HTR-8/SVneo (cell line): ENCODE data around the gene SMPDL3A.
A peak's percentile ranks its signal among the peaks of the same experiment; 100 is the strongest.

ENCODE experiments used
- DNase-seq: peaks from one replicate; pipeline ENCODE4 v3.0.0; 2011; ENCODE audit warnings: low spot score, mixed read lengths; ENCODE audit not compliant: insufficient read length
- FAIRE-seq: peaks from 2 replicates; lab custom pipeline; 2011; peaks lifted over from hg19 to GRCh38; lab: Jason Lieb, UNC

The SMPDL3A gene

GRCh38 chr6:122772724-122773415 lies 16.2 kb upstream of the SMPDL3A start:
- no peak for DNase-seq

GRCh38 chr6:122775975-122776374 lies 13.1 kb upstream of the SMPDL3A start:
- DNase-seq (no peak), FAIRE-seq (no peak)

More at GRCh38 chr6:122772724-122773415, 16.2 kb upstream of the SMPDL3A start:
- no peak for FAIRE-seq

- FAIRE-seq (no peak), DNase-seq (no peak)
Measured at GRCh38 chr6:122778302-122778701, 10.8 kb upstream of the SMPDL3A start.

DNA sequence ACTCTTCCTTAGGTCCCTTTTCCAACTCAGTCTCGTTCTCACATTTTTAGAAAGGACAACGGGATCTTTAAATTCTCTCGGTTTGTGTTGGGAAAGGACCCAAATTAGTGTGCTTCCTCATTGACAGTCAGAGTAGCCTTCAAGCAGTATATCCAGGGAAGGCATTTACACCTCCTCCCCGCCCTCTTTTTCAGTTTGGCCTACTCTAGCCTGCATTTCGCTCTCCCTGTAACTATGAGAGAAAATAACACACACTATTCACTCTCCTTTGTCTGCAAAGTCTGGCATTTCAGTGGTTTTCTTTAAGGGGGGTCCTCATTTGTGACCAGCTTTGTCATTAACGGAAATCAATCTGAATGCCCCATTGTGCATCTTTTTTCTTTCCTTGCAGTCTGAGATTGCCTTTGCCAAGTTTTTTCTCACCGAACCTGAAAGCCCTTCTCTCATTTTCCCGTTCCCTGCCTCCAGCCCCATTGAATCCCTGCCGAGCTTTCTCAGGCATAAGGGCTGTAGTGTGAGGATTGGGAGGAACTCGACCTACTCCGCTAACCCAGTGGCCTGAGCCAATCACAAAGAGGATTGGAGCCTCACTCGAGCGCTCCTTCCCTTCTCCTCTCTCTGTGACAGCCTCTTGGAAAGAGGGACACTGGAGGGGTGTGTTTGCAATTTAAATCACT lies 9.9 kb upstream of the SMPDL3A start:
- DNase-seq (no peak), FAIRE-seq (no peak)

GRCh38 chr6:122779667-122780066 lies 9.4 kb upstream of the SMPDL3A start, which contains the start of gene FABP7:
Gene FABP7, plus strand, starts transcription at chr6:122779716. Its CDS starts 79 bp downstream, at chr6:122779795.
- DNase-seq (no peak), FAIRE-seq (no peak)

DNA sequence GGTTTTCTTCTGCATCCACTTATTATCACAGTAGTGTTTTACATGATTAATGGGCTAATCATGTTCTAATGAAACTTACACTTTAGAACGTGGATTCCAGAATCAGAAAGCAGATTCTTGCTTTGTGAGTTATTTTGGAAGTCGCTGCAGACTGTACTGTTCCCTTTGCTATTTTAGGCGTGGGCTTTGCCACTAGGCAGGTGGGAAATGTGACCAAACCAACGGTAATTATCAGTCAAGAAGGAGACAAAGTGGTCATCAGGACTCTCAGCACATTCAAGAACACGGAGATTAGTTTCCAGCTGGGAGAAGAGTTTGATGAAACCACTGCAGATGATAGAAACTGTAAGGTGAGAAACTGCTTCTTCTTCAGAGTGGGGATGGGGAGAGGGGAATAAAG lies 8.9 kb upstream of the SMPDL3A start:
- FAIRE-seq (no peak), DNase-seq (no peak)

DNA sequence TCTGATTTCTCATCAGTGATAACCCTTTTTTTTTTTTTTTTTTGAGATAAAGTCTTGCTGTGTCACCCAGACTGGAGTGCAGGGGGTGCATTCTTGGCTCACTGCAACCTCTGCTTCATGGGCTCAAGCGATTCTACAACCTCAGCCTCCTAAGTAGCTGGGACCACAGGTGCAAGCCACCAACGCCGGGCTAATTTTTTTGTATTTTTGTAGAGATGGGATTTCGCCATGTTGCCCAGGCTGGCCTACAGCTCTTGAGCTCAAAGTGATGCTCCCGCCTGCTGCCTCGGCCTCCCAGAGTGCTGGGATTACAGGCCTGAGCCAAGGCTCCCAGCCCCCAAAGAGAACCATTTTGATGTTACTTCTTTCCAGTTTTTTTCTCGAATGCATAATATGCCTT lies 7.3 kb upstream of the SMPDL3A start:
- no peak for FAIRE-seq

DNA sequence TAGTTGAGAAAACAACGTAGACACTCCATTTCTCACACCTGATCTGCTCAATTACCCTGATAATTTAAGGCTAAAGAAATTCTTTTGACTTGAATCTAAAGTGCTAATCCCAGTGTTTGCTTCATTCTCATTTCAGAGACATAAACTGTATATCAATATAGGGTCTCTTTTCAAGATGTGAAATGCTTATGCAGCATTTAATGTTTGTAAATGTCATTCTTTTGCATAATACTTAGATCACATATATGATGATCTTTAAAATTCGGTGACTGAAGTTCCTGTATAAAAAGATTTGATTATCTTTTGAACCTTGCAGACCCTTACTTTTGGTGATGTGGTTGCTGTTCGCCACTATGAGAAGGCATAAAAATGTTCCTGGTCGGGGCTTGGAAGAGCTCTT lies 5.7 kb upstream of the SMPDL3A start:
- DNase-seq (no peak), FAIRE-seq (no peak)

More for the DNA sequence above, 7.3 kb upstream of the SMPDL3A start:
- DNase-seq, result no peak

GRCh38 chr6:122785891-122786290 lies 3.2 kb upstream of the SMPDL3A start:
- no peak for FAIRE-seq
- DNase-seq, result no peak

DNA sequence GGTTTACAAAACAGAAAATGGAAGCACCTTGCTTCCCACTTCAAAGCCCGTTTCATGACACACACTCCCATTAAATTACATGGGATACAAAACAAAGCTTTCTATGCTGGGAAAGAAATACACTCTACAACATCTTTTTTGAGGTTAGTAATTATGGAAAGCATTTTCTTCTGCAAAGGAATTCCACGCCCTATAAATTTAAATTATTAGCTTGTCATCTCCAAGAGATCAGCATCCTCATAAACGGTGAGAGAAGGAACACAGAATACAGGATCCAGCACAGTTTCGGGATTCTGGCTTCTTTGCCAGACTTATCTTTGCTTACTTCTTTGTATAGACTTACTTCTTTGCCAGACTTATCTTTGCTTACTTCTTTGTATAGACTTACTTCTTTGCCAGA lies 1.3 kb upstream of the SMPDL3A start:
- DNase-seq, result no peak
- FAIRE-seq, result no peak

GRCh38 chr6:122788208-122788607 lies 850 bp upstream of the SMPDL3A start:
- DNase-seq (no peak), FAIRE-seq (no peak)

- DNase-seq (peak; percentile 34), FAIRE-seq (no peak)
Measured at GRCh38 chr6:122788663-122789181, 336 bp upstream of the SMPDL3A start.

DNA sequence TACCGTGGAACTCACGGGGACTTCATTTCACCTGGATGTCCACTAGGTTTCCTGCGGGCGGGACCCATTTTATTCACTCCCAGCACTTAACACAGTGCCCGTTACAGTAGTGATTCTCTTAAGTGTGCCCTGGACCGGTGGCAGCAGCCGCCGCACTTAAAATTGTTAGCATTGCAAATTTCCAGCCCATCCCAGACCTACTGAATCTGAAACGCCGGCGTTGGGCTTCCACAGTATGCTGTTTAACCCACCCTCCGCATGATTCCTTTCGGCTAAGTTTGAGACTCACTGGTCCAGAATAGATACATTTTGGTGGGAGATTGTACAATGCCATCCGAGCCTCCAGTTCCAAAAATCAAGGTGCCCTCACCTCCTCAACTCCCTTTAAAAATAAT lies 967 bp downstream of the SMPDL3A start:
- DNase-seq (no peak), FAIRE-seq (no peak)

DNA sequence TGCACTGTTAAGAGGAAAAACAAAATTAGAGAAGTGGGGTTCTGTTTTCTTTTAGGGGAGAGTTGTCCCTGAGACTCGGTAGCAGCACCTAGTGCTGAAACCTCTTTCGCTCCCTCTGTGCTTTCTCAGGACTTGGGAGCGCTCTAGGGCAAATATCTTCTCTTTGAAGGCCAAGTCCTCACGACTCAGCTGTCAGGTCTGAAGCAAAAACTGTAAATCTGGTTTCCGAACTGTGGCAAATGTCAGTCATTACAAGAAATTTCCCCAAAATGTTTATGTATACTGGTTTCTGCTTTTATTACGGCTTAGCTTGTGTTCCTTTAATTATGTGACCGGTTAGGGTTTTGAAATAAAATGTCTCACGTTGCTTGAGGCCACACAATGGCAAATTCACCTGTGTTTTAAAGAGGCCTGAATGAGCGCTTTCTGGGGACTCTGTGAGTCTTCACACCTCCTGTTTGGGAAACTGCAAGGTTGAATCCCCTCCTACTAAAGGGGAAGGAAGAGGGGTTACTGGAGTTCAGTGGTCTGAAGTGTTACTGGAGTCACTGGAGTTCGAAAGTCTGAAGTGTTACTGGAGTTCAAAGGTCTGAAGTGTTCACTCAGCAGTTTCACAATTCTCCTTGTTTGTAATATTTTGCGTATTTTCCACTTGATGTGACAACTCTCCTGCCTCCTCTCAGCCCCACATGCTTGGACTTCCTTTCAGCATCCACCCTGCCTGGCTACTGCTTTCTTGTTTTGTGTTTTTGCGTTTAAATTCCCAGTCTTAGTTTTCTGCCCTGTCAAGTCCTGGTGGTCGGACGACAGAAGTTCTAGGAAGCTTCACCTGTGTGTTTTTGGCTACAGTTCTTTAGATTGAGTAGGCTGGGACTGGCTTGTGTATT lies 1.6 kb downstream of the SMPDL3A start:
- FAIRE-seq (no peak), DNase-seq (no peak)

- DNase-seq (no peak), FAIRE-seq (no peak)
Measured at GRCh38 chr6:122791310-122791679, 2.2 kb downstream of the SMPDL3A start.

DNA sequence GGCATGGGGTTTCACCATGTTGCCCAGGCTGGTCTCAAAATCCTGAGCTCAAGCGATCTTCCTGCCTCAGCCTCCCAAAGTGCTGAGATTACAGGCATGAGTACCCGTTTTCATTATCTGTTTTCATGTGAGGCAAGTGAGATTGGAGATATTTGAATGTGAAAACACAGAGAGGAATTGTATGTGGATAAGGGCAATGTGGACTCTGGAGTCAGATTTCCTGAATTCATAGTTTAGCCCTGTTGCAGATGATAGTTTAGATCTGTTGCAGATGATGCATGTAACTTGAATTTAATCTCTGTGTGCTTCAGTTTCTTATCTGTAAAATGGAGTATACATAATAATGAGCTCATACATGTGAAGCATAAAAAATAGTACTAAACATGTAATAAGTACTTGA lies 3.7 kb downstream of the SMPDL3A start:
- DNase-seq, result no peak
- FAIRE-seq, result no peak

GRCh38 chr6:122797537-122797936 lies 8.5 kb downstream of the SMPDL3A start:
- no peak for FAIRE-seq

DNA sequence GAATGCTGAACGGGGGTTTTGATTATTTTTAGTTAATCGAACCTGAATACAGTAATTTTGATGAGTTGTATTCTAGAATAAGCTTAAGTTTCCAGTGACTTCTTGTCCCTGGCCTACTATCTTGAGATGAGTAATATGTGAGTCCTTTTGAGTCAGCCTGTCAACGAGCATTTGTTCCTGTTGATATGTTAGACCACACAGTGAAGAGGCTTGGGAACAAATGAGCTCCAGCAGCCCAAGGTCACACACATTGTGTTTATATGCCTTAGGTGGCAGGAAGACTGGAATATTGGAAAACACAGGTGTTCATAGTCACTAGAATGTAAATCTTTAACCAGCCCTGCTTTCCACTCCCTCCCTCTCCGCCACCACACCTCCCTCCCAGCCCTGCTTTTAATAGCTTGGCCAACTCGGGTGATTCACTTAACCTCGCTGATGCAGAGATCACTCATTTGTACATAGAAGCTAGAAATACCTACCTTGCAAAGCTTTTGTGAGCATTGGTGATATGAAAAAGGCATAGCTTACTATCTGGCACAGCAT lies 9.1 kb downstream of the SMPDL3A start:
- no peak for FAIRE-seq
- DNase-seq, result no peak

More at GRCh38 chr6:122797537-122797936, 8.5 kb downstream of the SMPDL3A start:
- no peak for DNase-seq

- FAIRE-seq (no peak), DNase-seq (no peak)
Measured at GRCh38 chr6:122799140-122799745, 10.2 kb downstream of the SMPDL3A start.
